ENCODE measurements around the gene PRKCA. TPM values are rescaled to one million over a fixed set of nuclear protein-coding genes. Genes with fewer than 3 reads are reported as not detected.

PRKCA gene
- total and polyA plus RNA-seq, 4 donors, result 3.0 to 14.1 (median 5.4) TPM

DNA sequence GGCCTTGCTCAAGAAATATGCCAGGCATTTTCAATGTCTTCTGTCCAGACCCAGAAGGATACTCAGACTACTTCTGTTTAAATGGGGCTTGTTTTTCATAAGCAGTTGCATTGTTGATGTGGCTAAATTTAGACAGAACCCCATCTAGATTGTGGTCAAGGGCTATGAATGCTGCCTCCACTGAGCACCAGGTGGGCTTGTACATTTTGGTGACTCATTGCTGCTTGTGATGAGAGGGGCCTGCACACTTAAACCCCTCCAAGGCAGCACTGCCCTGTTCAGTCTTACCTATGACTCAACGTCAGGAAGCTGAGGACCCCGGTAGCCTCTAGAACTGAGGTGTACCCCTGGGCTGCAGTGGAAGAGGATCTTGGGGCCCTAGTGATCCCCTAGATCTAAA is 144.0 kb downstream of the PRKCA start:
- Histone ChIP-seq H3K4me1 (ENCODE audit: control insufficient read depth in 4 of 4, insufficient read depth in 4 of 4, low read length in 3 of 4) (peaks cover 0 to 6% (median 2%) of the 10 kb centered on the region in 4 donors), H3K36me3 (ENCODE audit: control insufficient read depth in 4 of 4, insufficient read depth in 3 of 4, low read depth in 1 of 4, low read length in 3 of 4) (no peaks in the 10 kb centered on the region), H3K27ac (ENCODE audit: low read depth in 1 of 2, low read length in 2 of 2) (no peak overlapping the region), H3K4me3 (ENCODE audit: low read depth in 1 of 3, low read length in 3 of 3) (no peak overlapping the region), H3K9me3 (ENCODE audit: control insufficient read depth in 4 of 4, low read length in 3 of 4) (peaks cover 0 to 2% (median 0%) of the 10 kb centered on the region in 4 donors), H3K27me3 (ENCODE audit: control insufficient read depth in 4 of 4, insufficient read depth in 4 of 4, low read length in 3 of 4) (no peaks in the 10 kb centered on the region), H3K9ac (ENCODE audit: low read depth in 1 of 2, low read length in 2 of 2) (no peak overlapping the region)
- no peak for DNase-seq (ENCODE audit: low spot score)
- no peak for TF ChIP-seq SP1 (IDR thresholded peaks at IDR 0.05)
- TF ChIP-seq JUND (IDR thresholded peaks at IDR 0.05), result no peak
- TF ChIP-seq, protein P1, sequence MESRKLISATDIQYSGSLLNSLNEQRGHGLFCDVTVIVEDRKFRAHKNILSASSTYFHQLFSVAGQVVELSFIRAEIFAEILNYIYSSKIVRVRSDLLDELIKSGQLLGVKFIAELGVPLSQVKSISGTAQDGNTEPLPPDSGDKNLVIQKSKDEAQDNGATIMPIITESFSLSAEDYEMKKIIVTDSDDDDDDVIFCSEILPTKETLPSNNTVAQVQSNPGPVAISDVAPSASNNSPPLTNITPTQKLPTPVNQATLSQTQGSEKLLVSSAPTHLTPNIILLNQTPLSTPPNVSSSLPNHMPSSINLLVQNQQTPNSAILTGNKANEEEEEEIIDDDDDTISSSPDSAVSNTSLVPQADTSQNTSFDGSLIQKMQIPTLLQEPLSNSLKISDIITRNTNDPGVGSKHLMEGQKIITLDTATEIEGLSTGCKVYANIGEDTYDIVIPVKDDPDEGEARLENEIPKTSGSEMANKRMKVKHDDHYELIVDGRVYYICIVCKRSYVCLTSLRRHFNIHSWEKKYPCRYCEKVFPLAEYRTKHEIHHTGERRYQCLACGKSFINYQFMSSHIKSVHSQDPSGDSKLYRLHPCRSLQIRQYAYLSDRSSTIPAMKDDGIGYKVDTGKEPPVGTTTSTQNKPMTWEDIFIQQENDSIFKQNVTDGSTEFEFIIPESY (IDR thresholded peaks at IDR 0.05), result no peak
- TF ChIP-seq RAD21 (IDR thresholded peaks at IDR 0.05), result no peak
- TF ChIP-seq, protein P2, sequence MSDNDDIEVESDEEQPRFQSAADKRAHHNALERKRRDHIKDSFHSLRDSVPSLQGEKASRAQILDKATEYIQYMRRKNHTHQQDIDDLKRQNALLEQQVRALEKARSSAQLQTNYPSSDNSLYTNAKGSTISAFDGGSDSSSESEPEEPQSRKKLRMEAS (IDR thresholded peaks at IDR 0.05), result no peak
- TF ChIP-seq GABPA (IDR thresholded peaks at IDR 0.05 in 1 of 2, conservative IDR thresholded peaks at IDR 0.05 in 1 of 2), result no peak
- TF ChIP-seq YY1 (IDR thresholded peaks at IDR 0.05), result no peak
- TF ChIP-seq, protein P3, sequence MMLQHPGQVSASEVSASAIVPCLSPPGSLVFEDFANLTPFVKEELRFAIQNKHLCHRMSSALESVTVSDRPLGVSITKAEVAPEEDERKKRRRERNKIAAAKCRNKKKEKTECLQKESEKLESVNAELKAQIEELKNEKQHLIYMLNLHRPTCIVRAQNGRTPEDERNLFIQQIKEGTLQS (IDR thresholded peaks at IDR 0.05), result no peak
- no peak for TF ChIP-seq TAF1 (conservative IDR thresholded peaks at IDR 0.05)
- TF ChIP-seq, protein P4, sequence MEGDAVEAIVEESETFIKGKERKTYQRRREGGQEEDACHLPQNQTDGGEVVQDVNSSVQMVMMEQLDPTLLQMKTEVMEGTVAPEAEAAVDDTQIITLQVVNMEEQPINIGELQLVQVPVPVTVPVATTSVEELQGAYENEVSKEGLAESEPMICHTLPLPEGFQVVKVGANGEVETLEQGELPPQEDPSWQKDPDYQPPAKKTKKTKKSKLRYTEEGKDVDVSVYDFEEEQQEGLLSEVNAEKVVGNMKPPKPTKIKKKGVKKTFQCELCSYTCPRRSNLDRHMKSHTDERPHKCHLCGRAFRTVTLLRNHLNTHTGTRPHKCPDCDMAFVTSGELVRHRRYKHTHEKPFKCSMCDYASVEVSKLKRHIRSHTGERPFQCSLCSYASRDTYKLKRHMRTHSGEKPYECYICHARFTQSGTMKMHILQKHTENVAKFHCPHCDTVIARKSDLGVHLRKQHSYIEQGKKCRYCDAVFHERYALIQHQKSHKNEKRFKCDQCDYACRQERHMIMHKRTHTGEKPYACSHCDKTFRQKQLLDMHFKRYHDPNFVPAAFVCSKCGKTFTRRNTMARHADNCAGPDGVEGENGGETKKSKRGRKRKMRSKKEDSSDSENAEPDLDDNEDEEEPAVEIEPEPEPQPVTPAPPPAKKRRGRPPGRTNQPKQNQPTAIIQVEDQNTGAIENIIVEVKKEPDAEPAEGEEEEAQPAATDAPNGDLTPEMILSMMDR (IDR thresholded peaks at IDR 0.05; ENCODE audit: low read depth, low read length, missing input control), result no peak
- TF ChIP-seq HNF4A (conservative IDR thresholded peaks at IDR 0.05), result no peak
- no peak for TF ChIP-seq RXRA (IDR thresholded peaks at IDR 0.05)
- no peak for TF ChIP-seq FOXA2 (IDR thresholded peaks at IDR 0.05)
- no peak for TF ChIP-seq HNF4G (IDR thresholded peaks at IDR 0.05)
- no peak for TF ChIP-seq NR2F2 (IDR thresholded peaks at IDR 0.05)
- TF ChIP-seq FOXA1 (IDR thresholded peaks at IDR 0.05), result no peak
- TF ChIP-seq, protein P5, sequence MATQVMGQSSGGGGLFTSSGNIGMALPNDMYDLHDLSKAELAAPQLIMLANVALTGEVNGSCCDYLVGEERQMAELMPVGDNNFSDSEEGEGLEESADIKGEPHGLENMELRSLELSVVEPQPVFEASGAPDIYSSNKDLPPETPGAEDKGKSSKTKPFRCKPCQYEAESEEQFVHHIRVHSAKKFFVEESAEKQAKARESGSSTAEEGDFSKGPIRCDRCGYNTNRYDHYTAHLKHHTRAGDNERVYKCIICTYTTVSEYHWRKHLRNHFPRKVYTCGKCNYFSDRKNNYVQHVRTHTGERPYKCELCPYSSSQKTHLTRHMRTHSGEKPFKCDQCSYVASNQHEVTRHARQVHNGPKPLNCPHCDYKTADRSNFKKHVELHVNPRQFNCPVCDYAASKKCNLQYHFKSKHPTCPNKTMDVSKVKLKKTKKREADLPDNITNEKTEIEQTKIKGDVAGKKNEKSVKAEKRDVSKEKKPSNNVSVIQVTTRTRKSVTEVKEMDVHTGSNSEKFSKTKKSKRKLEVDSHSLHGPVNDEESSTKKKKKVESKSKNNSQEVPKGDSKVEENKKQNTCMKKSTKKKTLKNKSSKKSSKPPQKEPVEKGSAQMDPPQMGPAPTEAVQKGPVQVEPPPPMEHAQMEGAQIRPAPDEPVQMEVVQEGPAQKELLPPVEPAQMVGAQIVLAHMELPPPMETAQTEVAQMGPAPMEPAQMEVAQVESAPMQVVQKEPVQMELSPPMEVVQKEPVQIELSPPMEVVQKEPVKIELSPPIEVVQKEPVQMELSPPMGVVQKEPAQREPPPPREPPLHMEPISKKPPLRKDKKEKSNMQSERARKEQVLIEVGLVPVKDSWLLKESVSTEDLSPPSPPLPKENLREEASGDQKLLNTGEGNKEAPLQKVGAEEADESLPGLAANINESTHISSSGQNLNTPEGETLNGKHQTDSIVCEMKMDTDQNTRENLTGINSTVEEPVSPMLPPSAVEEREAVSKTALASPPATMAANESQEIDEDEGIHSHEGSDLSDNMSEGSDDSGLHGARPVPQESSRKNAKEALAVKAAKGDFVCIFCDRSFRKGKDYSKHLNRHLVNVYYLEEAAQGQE (IDR thresholded peaks at IDR 0.05), result no peak
- 96% methylated on average over 2 of the region's 2 CpGs for WGBS

All from liver (tissue), 9 donors.